HG03159 (cell line): ENCODE data around the gene GAB2.
"Not testable (repeated sequence)": the region's sequence is repeated elsewhere in the genome, so short reads cannot be mapped to it uniquely, and the experiment has no call there.

Experiments used
- ATAC-seq: cut with Tn5 transposase; IDR thresholded peaks from one replicate; pipeline ENCODE4 v1.9.1; 2021; ENCODE audit warnings: mild to moderate bottlenecking, moderate library complexity; ENCODE audit not compliant: unreplicated experiment

GAB2 gene

GRCh38 chr11:78417175-78417887 lies at the start of gene GAB2:
Gene GAB2 (minus strand): TSS chr11:78417820. CDS start chr11:78417720, 100 bp downstream.
- ATAC-seq = peak; percentile 17

- no peak for ATAC-seq
Measured at GRCh38 chr11:78467370-78467769, 49.8 kb upstream of the GAB2 start.

- peak; percentile 97 for ATAC-seq
Measured at GRCh38 chr11:78465169-78465942, 47.7 kb upstream of the GAB2 start.

- ATAC-seq = not testable (repeated sequence)
Measured at GRCh38 chr11:78464787-78465168, 47.2 kb upstream of the GAB2 start.

- peak; percentile 35 for ATAC-seq
Measured at GRCh38 chr11:78460471-78460870, 42.9 kb upstream of the GAB2 start.

- no peak for ATAC-seq
Measured at GRCh38 chr11:78459738-78460137, 42.1 kb upstream of the GAB2 start.

- no peak for ATAC-seq
Measured at GRCh38 chr11:78457448-78457847, 39.8 kb upstream of the GAB2 start.

GRCh38 chr11:78453140-78453935 lies 35.7 kb upstream of the GAB2 start:
- no peak for ATAC-seq

GRCh38 chr11:78451371-78452150 lies 33.9 kb upstream of the GAB2 start:
- ATAC-seq = no peak

- ATAC-seq = no peak
Measured at GRCh38 chr11:78450866-78451265, 33.2 kb upstream of the GAB2 start.

- ATAC-seq = no peak
Measured at GRCh38 chr11:78449866-78450265, 32.2 kb upstream of the GAB2 start.

GRCh38 chr11:78446210-78446609 lies 28.6 kb upstream of the GAB2 start:
- no peak for ATAC-seq

GRCh38 chr11:78444726-78445125 lies 27.1 kb upstream of the GAB2 start:
- ATAC-seq = no peak

- no peak for ATAC-seq
Measured at GRCh38 chr11:78441956-78442355, 24.3 kb upstream of the GAB2 start.

GRCh38 chr11:78438298-78438975 lies 20.8 kb upstream of the GAB2 start:
- peak; percentile 92 for ATAC-seq

GRCh38 chr11:78432956-78433355 lies 15.3 kb upstream of the GAB2 start:
- no peak for ATAC-seq

GRCh38 chr11:78432058-78432515 lies 14.5 kb upstream of the GAB2 start:
- no peak for ATAC-seq

GRCh38 chr11:78429660-78430059 lies 12.0 kb upstream of the GAB2 start:
- no peak for ATAC-seq

GRCh38 chr11:78429209-78429608 lies 11.6 kb upstream of the GAB2 start:
- ATAC-seq = no peak

- no peak for ATAC-seq
Measured at GRCh38 chr11:78428773-78429172, 11.2 kb upstream of the GAB2 start.
